HepG2 (cell line): ENCODE results near the gene C6orf62. TPM values are rescaled to one million over a fixed set of nuclear protein-coding genes. Genes with fewer than 3 reads are reported as not detected.
A peak's percentile ranks its signal among the peaks of the same experiment; 100 is the strongest.

Source experiments
- ATAC-seq: fragments of 200-7000 bp; cut with Tn5 transposase; 3 replicates; pipeline ENCODE4 v1.9.1; 2020; ENCODE audit warnings: mild to moderate bottlenecking, moderate library complexity
- BruUV-seq: library from RNA; stranded (reverse); fragments of 400-500 nt; replicated peaks from 2 replicates; lab custom pipeline; 2021; lab: Mats Ljungman, UMichigan
- CTCF ChIA-PET: fragments of 300-600 bp; formaldehyde crosslinking; extraction: SDS; loops from one replicate; lab custom pipeline; 2021; ENCODE audit warnings: low total read pairs, inconsistent platforms, low intra/inter-chr PET ratio; lab: Yijun Ruan, JAX
- POLR2A ChIA-PET: fragments of 350-600 bp; sonication (Branson Sonifier 250); formaldehyde crosslinking; loops from one replicate; lab custom pipeline; 2020; ENCODE audit warnings: antibody characterized with exemption, inconsistent platforms; lab: Yijun Ruan, JAX
- DNase-seq: peaks from one replicate; pipeline ENCODE4 v3.0.0-alpha.2; 2015; ENCODE audit warnings: low spot score
- FAIRE-seq: peaks from 3 replicates; lab custom pipeline; 2011; peaks lifted over from hg19 to GRCh38; lab: Jason Lieb, UNC
- H2AFZ ChIP-seq: one replicate; pipeline ENCODE4 v1.6.1; 2011; ENCODE audit warnings: low read length, inconsistent platforms
- H3K27ac ChIP-seq: fragments of 300-600 bp; 3 replicates; pipeline ENCODE4 v1.8.0; 2011; ENCODE audit warnings: mixed run types, mild to moderate bottlenecking, mixed read lengths, low read length, inconsistent platforms; ENCODE audit not compliant: insufficient read depth; ENCODE audit errors: extremely low read length
- H3K27me3 ChIP-seq, 2 experiments: fragments of 200-600 bp in 1 of 2; 2 replicates in 1 of 2; 3 replicates in 1 of 2; pipeline versions ENCODE4 v1.6.0 to v1.8.0; 2011; ENCODE audit warnings: low read length in 2 of 2, mild to moderate bottlenecking in 2 of 2, moderate library complexity in 2 of 2, inconsistent platforms in 1 of 2; ENCODE audit not compliant: insufficient read depth in 2 of 2, control insufficient read depth in 1 of 2
- H3K36me3 ChIP-seq, 2 experiments: fragments of 200-600 bp in 1 of 2; replicated peaks in 1 of 2; 2 replicates in 1 of 2; 3 replicates in 1 of 2; pipeline versions ENCODE4 v1.5.1 to v1.8.0; 2011; ENCODE audit warnings: low read length in 2 of 2, inconsistent platforms in 1 of 2; ENCODE audit not compliant: insufficient read depth in 2 of 2, control insufficient read depth in 1 of 2
- H3K4me1 ChIP-seq: 2 replicates; pipeline ENCODE4 v1.5.1; 2012; ENCODE audit warnings: low read length, inconsistent platforms; ENCODE audit not compliant: insufficient read depth
- H3K4me2 ChIP-seq: 2 replicates; pipeline ENCODE4 v1.6.0; 2011; ENCODE audit warnings: low read depth, low read length, inconsistent platforms
- H3K4me3 ChIP-seq, 3 experiments: fragments of 200-600 bp in 1 of 3; sonication (generic), shearing (Covaris generic) in 1 of 3; replicated peaks in 1 of 3; 2 replicates each; pipeline ENCODE4 v1.5.1; 2011 to 2016; ENCODE audit warnings: low read length in 3 of 3, inconsistent platforms in 2 of 3, low read depth in 2 of 3, mild to moderate bottlenecking in 2 of 3, control low read depth in 1 of 3, mixed read lengths in 1 of 3; ENCODE audit not compliant: insufficient read depth in 1 of 3
- H3K79me2 ChIP-seq: one replicate; pipeline ENCODE4 v1.6.1; 2011; ENCODE audit warnings: low read length, inconsistent platforms; ENCODE audit not compliant: insufficient read depth
- H3K9ac ChIP-seq: 2 replicates; pipeline ENCODE4 v1.6.0; 2011; ENCODE audit warnings: mild to moderate bottlenecking, low read depth, low read length, inconsistent platforms; ENCODE audit not compliant: insufficient read depth
- H3K9me3 ChIP-seq: 2 replicates; pipeline ENCODE4 v1.5.1; 2012; ENCODE audit warnings: mild to moderate bottlenecking, low read length
- H4K20me1 ChIP-seq: 2 replicates; pipeline ENCODE4 v1.6.0; 2011; ENCODE audit warnings: inconsistent platforms, mild to moderate bottlenecking, low read length, moderate library complexity; ENCODE audit not compliant: insufficient read depth
- FOXP1 ChIP-seq, 2 experiments: fragments of 450-650 bp in 1 of 2; IDR thresholded peaks; 2 replicates each; pipeline ENCODE4 v1.6.1; 2017 to 2018; ENCODE audit warnings: antibody characterized with exemption in 1 of 2
- MIXL1 ChIP-seq: IDR thresholded peaks from 2 replicates; pipeline ENCODE4 v1.6.1; 2016
- SRSF9 ChIP-seq: fragments of 200-400 bp; formaldehyde crosslinking; IDR thresholded peaks from 2 replicates; pipeline ENCODE4 v1.6.1; 2018; ENCODE audit warnings: borderline replicate concordance, mild to moderate bottlenecking, low read depth, low read length; ENCODE audit not compliant: insufficient read depth, poor library complexity, severe bottlenecking
- TBX2 ChIP-seq: sonication (generic); formaldehyde crosslinking; IDR thresholded peaks from 2 replicates; pipeline ENCODE4 v1.5.0; 2020; ENCODE audit warnings: missing genetic modification reagents, mild to moderate bottlenecking, borderline replicate concordance
- WGBS: methylation state at CpG from one replicate; pipeline ENCODE4 v1.1.6; 2017; ENCODE audit warnings: low lambda C conversion rate; 5-methylcytosine and 5-hydroxymethylcytosine counted together
- in situ Hi-C: cut with HindIII; loops from 2 replicates; pipeline ENCODE4 v1.10.0; 2017; ENCODE audit warnings: low pct_unique_long_range_greater_than_20kb; ENCODE audit not compliant: extremely low pct_ligation_motif_present
- intact Hi-C: fragments of 100-400 bp; cut with micrococcal nuclease; formaldehyde crosslinking; loops from one replicate; pipeline ENCODE4 v1.10.0; 2022; ENCODE audit not compliant: unreplicated experiment
- polyA plus RNA-seq, 8 experiments: library from polyadenylated mRNA; depleted of rRNA in 3 of 8; stranded (reverse) in 7 of 8; unstranded in 1 of 8; fragments of >200 nt; fragmentation: Illumina TruSeq in 4 of 8; extraction: Trizol in 4 of 8; gene quantifications; 2 replicates each; pipeline versions ENCODE4 v1.2.1 to v1.2.3, GENCODE V29; 2011 to 2016; ENCODE audit warnings: low read depth in 4 of 8, missing spikeins in 1 of 8, mixed read lengths in 1 of 8; ENCODE audit not compliant: insufficient read depth in 1 of 8
- total RNA-seq, 5 experiments: library from RNA; depleted of rRNA; stranded (reverse); fragments of >200 nt; fragmentation: Illumina TruSeq; extraction: Trizol; gene quantifications; 2 replicates each; pipeline ENCODE4 v1.2.3, GENCODE V29; 2016; ENCODE audit warnings: low read depth in 1 of 5
- TF ChIP-seq, protein P1 (sequence below): sonication (generic); formaldehyde crosslinking; IDR thresholded peaks from 2 replicates; pipeline ENCODE4 v1.4.0; 2020; ENCODE audit warnings: missing genetic modification reagents; ENCODE audit errors: not compliant biosample characterization

C6orf62 gene
- total and polyA plus RNA-seq, 2 of the 13 experiments (the other 11 are each of a cell fraction or from before 2014, with no cell fraction given), result 54.8 to 90.4 TPM

DNA sequence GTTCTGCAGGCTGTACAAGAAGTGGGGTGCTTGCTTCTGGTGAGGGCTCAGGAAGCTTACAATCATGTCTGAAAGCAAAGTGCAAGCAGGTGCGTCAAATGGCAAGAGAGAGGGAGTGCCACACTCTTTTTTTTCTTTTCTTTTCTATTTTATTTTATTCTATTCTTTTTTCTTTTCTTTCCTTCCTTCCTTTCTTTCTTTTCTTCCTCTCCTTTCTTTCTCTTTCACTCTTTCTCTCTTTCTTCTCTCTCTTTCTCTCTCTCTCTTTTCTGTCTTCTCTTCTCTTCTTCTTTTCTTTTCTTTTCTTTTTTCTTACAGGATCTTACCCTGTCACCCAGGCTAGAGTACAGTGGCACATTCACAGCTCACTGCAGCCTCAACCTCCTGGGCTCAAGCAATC is 32.5 kb downstream of the C6orf62 start:
- intact Hi-C loops (no loop called here), in situ Hi-C loops (no loop called here)
- FAIRE-seq, result no peak
- H3K4me2 ChIP-seq, result no peak overlapping the region
- ChIA-PET CTCF (no interaction called here), POLR2A (no interaction called here)
- H3K4me1 ChIP-seq, result peaks cover 11% of the 10 kb centered on the region
- H3K9ac ChIP-seq, result no peak overlapping the region
- no peak for DNase-seq
- H3K27ac ChIP-seq, result no peak overlapping the region
- no peaks in the 10 kb centered on the region for H3K79me2 ChIP-seq
- H4K20me1 ChIP-seq, result no peaks in the 10 kb centered on the region
- BruUV-seq, result no TSS peak
- no peaks in the 10 kb centered on the region; a peak in 1 of 5 replicates for H3K36me3 ChIP-seq
- no peak overlapping the region for H2AFZ ChIP-seq
- H3K9me3 ChIP-seq, result no peaks in the 10 kb centered on the region
- no peak overlapping the region for H3K4me3 ChIP-seq
- WGBS, result 97% methylated on average over 1 of the region's 1 CpG
- no peaks in the 10 kb centered on the region for H3K27me3 ChIP-seq
- ATAC-seq, result no peak
- TF ChIP-seq FOXP1 (IDR thresholded peaks at IDR 0.05), result 0 out of 2 replicates have a peak, but pooled peaks have one; percentile 29
- TF ChIP-seq FOXP1 (CRISPR knock-in tag; IDR thresholded peaks at IDR 0.05), result no peak
- TF ChIP-seq SRSF9, result peak; percentile 34
- TF ChIP-seq, protein P1, sequence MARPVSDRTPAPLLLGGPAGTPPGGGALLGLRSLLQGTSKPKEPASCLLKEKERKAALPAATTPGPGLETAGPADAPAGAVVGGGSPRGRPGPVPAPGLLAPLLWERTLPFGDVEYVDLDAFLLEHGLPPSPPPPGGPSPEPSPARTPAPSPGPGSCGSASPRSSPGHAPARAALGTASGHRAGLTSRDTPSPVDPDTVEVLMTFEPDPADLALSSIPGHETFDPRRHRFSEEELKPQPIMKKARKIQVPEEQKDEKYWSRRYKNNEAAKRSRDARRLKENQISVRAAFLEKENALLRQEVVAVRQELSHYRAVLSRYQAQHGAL, result no peak

DNA sequence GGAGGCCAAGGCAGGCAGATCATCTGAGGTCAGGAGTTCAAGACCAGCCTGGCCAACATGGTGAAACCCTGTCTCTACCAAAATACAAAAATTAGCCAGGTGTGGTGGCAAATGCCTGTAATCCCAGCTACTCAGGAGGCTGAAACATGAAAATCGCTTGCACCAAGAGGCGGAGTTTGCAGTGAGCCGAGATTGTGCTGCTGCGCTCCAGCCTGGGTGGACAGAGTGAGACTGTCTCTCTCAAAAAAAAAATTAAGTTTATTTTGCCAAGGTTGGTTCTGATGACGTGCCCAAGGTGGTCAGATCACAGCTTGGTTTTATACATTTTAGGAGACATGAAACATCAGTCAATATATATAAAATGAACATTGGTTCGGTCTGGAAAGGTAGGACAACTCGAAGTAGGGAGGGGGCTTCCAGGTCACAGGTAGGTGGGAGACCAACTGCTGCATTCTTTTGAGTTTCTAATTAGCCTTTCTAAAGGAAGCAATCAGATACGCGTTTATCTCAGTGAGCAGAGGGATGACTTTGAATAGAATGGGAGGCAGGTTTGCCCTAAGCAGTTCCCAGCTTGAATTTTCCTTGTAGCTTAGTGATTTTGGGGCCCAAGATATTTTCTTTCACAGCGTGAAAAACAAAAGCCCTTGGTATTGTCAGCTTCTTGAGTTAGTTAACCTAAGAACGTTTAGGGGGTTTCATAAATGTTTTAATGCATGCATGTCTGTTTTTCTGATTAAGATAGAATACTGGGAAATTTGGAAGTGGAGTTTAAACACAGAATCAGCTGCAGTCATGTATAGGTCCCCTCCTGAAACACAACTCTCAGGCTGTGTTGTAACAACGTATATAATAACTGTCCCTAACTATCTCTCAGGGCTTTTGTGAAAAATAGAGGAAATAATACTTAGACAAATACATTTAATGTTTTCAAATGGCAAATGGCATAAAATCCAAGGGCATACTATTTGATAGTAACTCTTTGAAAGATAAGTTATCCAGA is 35.4 kb downstream of the C6orf62 start:
- no peak overlapping the region for H3K4me3 ChIP-seq
- H3K9ac ChIP-seq, result no peak overlapping the region
- WGBS, result 76% methylated on average over 10 of the region's 12 CpGs
- no peak overlapping the region for H3K27ac ChIP-seq
- no peaks in the 10 kb centered on the region; a peak in 1 of 5 replicates for H3K36me3 ChIP-seq
- no peaks in the 10 kb centered on the region for H3K9me3 ChIP-seq
- no peaks in the 10 kb centered on the region for H3K27me3 ChIP-seq
- ATAC-seq, result no peak
- no peak overlapping the region for H2AFZ ChIP-seq
- DNase-seq, result no peak
- H3K79me2 ChIP-seq, result no peaks in the 10 kb centered on the region
- intact Hi-C loops, result no loop called here
- H4K20me1 ChIP-seq, result no peaks in the 10 kb centered on the region
- TF ChIP-seq TBX2 (CRISPR knock-in tag), result no peak
- TF ChIP-seq MIXL1, result 0 out of 2 replicates have a peak, but pooled peaks have one; percentile 60
- H3K4me2 ChIP-seq, result peak overlapping the region; percentile 52
- FAIRE-seq, result no peak
- in situ Hi-C loops, result no loop called here
- peaks cover 21% of the 10 kb centered on the region for H3K4me1 ChIP-seq
- BruUV-seq, result no TSS peak
- POLR2A ChIA-PET, result interaction anchor here (2.5 kb wide), 1 partner anchor 16 kb away, joined by 12 read pairs; the partner anchor contains the start of genes ACOT13 and TDP2
- CTCF ChIA-PET, result interaction anchor here (0.9 kb wide), 1 partner anchor 100 kb away, joined by 3 read pairs; no protein-coding TSS in a partner anchor
